ENCODE data around the gene NTN1.

- TF ChIP-seq USF2 (IDR thresholded peaks at IDR 0.05; ENCODE audit: low read depth, low read length) = no peak
- no peak for TF ChIP-seq CTCF (conservative IDR thresholded peaks at IDR 0.05; ENCODE audit: low read depth, low read length)
- no peak for TF ChIP-seq CEBPB (IDR thresholded peaks at IDR 0.05; ENCODE audit: low read depth, low read length)
- no peak for TF ChIP-seq POLR2A (IDR thresholded peaks at IDR 0.05; ENCODE audit: low read depth, low read length)
- TF ChIP-seq MAFK (IDR thresholded peaks at IDR 0.05; ENCODE audit: low read depth, low read length) = no peak
- no peak for TF ChIP-seq RAD21 (IDR thresholded peaks at IDR 0.05; ENCODE audit: low read length)
- TF ChIP-seq MAZ (IDR thresholded peaks at IDR 0.05; ENCODE audit: borderline replicate concordance, low read depth, low read length) = no peak
- no peak for TF ChIP-seq RFX5 (IDR thresholded peaks at IDR 0.05; ENCODE audit: low read depth, low read length)
- TF ChIP-seq NFE2L2 (IDR thresholded peaks at IDR 0.05; ENCODE audit: low read depth, low read length) = no peak
- TF ChIP-seq MXI1 (IDR thresholded peaks at IDR 0.05; ENCODE audit: borderline replicate concordance, low read depth, low read length) = no peak
- no peak for TF ChIP-seq BHLHE40 (IDR thresholded peaks at IDR 0.05; ENCODE audit: low read depth, low read length)
- no peak for TF ChIP-seq FOS (IDR thresholded peaks at IDR 0.05; ENCODE audit: low read depth, low read length)
- TF ChIP-seq RCOR1 (IDR thresholded peaks at IDR 0.05; ENCODE audit: insufficient replicate concordance, low read length) = no peak
Measured at GRCh38 chr17:9127340-9127739, 106.0 kb downstream of the NTN1 start.
